CD4-positive, alpha-beta memory T cell (primary cell): ENCODE data around the gene GAS6. TPM values are rescaled to one million over a fixed set of nuclear protein-coding genes. Genes with fewer than 3 reads are reported as not detected.
A peak's percentile ranks its signal among the peaks of the same experiment; 100 is the strongest.

Source experiments
- CTCF ChIA-PET: fragments of 350-600 bp; sonication (Branson Sonifier 250); formaldehyde crosslinking; loops from one replicate; lab custom pipeline; 2021; ENCODE audit warnings: inconsistent platforms; ENCODE audit not compliant: partially characterized antibody; lab: Charles Lee
- POLR2A ChIA-PET: fragments of 350-600 bp; sonication (Branson Sonifier 250); formaldehyde crosslinking; loops from one replicate; lab custom pipeline; 2021; ENCODE audit not compliant: partially characterized antibody; lab: Charles Lee
- DNase-seq, 5 donors: peaks; one replicate each; pipeline versions ENCODE4 v3.0.0 to v3.0.0-alpha.2; 2020 to 2022; ENCODE audit warnings: mixed read lengths in 1 of 5
- H3K27ac ChIP-seq: one replicate; pipeline ENCODE4 v1.7.0; 2013; ENCODE audit warnings: low read depth, low read length
- H3K27me3 ChIP-seq: 2 replicates; pipeline ENCODE4 v1.7.0; 2013; ENCODE audit warnings: mild to moderate bottlenecking, low read length, moderate library complexity; ENCODE audit not compliant: insufficient read depth
- H3K36me3 ChIP-seq: 2 replicates; pipeline ENCODE4 v1.7.0; 2013; ENCODE audit warnings: mild to moderate bottlenecking, low read length, moderate library complexity; ENCODE audit not compliant: insufficient read depth
- H3K4me1 ChIP-seq: 2 replicates; pipeline ENCODE4 v1.7.0; 2013; ENCODE audit warnings: mild to moderate bottlenecking, low read length, moderate library complexity; ENCODE audit not compliant: insufficient read depth
- H3K4me3 ChIP-seq, 2 donors: one replicate each; pipeline ENCODE4 v1.7.0; 2013; ENCODE audit warnings: low read length in 2 of 2, mild to moderate bottlenecking in 1 of 2
- H3K9me3 ChIP-seq, 2 donors: one replicate each; pipeline ENCODE4 v1.7.0; 2013; ENCODE audit warnings: low read length in 2 of 2, control low read depth in 1 of 2; ENCODE audit not compliant: control insufficient read depth in 1 of 2
- H3K27ac Mint-ChIP-seq, 7 donors: one replicate each; pipeline ENCODE4 v1.8.0; 2020 to 2021; ENCODE audit warnings: mixed read lengths in 7 of 7, mild to moderate bottlenecking in 6 of 7, inconsistent platforms in 3 of 7, moderate library complexity in 3 of 7
- H3K27me3 Mint-ChIP-seq, 2 donors: one replicate each; pipeline ENCODE4 v1.8.0; 2020 to 2021; ENCODE audit warnings: mixed read lengths in 2 of 2
- H3K36me3 Mint-ChIP-seq, 2 donors: one replicate each; pipeline ENCODE4 v1.8.0; 2020 to 2021; ENCODE audit warnings: mixed read lengths in 2 of 2, inconsistent platforms in 1 of 2, mild to moderate bottlenecking in 1 of 2
- H3K4me1 Mint-ChIP-seq, 4 donors: one replicate each; pipeline ENCODE4 v1.8.0; 2020 to 2021; ENCODE audit warnings: mixed read lengths in 4 of 4, mild to moderate bottlenecking in 1 of 4
- H3K4me3 Mint-ChIP-seq, 8 donors: one replicate each; pipeline ENCODE4 v1.8.0; 2020 to 2021; ENCODE audit warnings: mixed read lengths in 8 of 8, mild to moderate bottlenecking in 7 of 8, moderate library complexity in 6 of 8, inconsistent platforms in 3 of 8
- H3K9me3 Mint-ChIP-seq, 8 donors: one replicate each; pipeline ENCODE4 v1.8.0; 2020 to 2021; ENCODE audit warnings: mixed read lengths in 8 of 8, mild to moderate bottlenecking in 5 of 8, inconsistent platforms in 3 of 8, moderate library complexity in 1 of 8
- intact Hi-C: fragments of 100-400 bp; cut with micrococcal nuclease; formaldehyde crosslinking; loops from one replicate; pipeline ENCODE4 v1.15.1; 2023
- polyA plus RNA-seq, 2 donors: library from polyadenylated mRNA; unstranded; fragments of 300-500 nt; fragmentation: Illumina TruSeq; gene quantifications; one replicate each; pipeline ENCODE4 v1.2.3, GENCODE V29; 2021
- total RNA-seq, 2 experiments: library from RNA; stranded (reverse); gene quantifications; one replicate each; pipeline ENCODE4 v1.2.3, GENCODE V29; 2021

The GAS6 gene
- total and polyA plus RNA-seq, 4 experiments from 2014 or later, result 0.39 to 17.2 (median 8.8) TPM

DNA sequence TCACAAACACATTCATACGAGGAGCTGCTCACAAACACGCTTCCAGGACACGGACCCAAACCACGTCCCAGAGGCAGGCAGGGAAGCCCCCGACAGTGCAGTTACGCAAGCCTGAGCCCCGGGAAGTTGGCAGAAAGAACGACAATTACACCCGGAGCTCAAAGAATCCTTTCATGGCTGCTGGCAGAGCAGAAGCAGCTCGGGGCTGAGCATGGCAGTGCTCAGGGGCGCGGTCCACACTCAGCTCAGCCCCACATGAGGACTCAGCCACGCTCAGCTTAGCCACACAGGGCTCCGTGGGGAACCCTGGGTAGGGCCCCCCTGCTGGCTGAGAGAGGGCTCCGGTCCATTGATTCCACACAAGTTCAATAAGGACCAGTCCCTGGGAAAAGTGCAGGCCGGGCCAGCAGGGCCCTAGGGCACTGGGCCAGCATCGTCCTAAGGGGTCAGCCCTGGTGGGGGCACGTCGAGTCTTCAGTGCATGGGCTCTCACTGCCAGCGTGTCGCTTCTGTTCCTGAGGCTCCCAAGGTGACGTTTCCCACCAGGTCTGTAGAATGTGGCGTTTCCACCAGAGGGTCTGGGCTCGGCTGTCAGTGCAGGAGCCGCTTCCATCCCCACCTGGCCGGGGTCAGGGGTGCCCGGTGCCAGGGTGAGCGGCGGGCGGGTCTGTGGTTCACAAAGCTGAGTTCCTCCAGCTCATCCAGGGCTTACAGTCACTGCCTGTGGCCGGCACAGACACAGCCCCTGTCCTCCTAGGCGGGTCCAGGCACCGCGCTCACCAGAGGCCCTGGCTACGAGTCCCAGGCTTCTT, 23.1 kb downstream of the GAS6 start:
- H3K9me3 Mint-ChIP-seq, result peaks cover 0 to 10% (median 0%) of the 10 kb centered on the region in 8 donors
- H3K4me3 ChIP-seq, result no peak overlapping the region
- no peaks in the 10 kb centered on the region for H3K36me3 ChIP-seq
- CTCF ChIA-PET, result interaction anchor here (0.8 to 1.3 kb wide), 2 partner anchors 16 to 30 kb away, joined by 3 read pairs; no protein-coding TSS in a partner anchor
- intact Hi-C loops, result no loop called here
- H3K4me1 ChIP-seq, result peaks cover 38% of the 10 kb centered on the region
- no peaks in the 10 kb centered on the region for H3K9me3 ChIP-seq
- H3K4me1 Mint-ChIP-seq, result peaks cover 14 to 54% (median 27%) of the 10 kb centered on the region in 4 donors
- DNase-seq, result no peak
- POLR2A ChIA-PET, result interaction anchor here (1.2 kb wide), 1 partner anchor 9 kb away, joined by 3 read pairs; no protein-coding TSS in a partner anchor
- no peaks in the 10 kb centered on the region for H3K27me3 ChIP-seq
- no peak overlapping the region for H3K27ac ChIP-seq
- peak overlapping the region in 6 of 7 donors; percentile 3 to 80 (median 41) for H3K27ac Mint-ChIP-seq
- peak overlapping the region in 1 of 8 donors; percentile 52 for H3K4me3 Mint-ChIP-seq
- no peaks in the 10 kb centered on the region for H3K27me3 Mint-ChIP-seq
- no peaks in the 10 kb centered on the region for H3K36me3 Mint-ChIP-seq

DNA sequence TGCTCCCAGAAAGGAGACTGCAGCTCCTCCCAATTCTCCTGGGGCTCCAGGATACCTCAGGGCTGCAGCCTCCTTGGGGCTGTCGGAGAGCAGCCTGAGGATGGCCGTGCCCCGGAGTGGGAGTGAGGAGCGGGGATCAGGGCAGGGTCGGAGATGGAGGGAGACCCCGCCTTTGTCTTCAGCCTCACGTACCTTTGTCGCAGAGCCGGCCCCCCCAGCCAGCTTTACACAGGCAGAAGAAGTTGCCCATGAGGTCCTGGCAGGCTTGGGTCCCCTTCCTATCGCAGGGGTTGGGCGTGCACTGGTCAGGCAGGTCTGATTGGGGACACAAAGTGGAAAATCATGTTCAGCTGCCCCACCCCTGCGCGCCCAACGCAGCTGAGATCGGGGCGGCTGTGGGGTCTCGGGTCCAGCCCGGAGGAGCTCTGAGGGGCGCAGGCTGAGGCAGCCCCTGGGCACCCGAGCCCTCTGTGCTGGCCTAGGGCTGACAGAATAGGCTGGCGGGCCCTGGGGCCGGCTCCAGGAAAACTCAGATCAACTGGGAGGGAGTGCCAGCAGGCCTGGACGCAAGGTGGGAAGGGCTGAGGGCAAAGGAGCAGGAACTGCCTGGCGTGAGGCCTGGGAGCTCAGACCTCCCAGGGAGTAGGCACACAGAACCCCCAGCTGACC, 24.2 kb downstream of the GAS6 start:
- H3K4me1 Mint-ChIP-seq, result peaks cover 10 to 43% (median 19%) of the 10 kb centered on the region in 4 donors
- Histone ChIP-seq H3K36me3 (no peaks in the 10 kb centered on the region), H3K4me1 (peaks cover 28% of the 10 kb centered on the region), H3K4me3 (no peak overlapping the region), H3K27me3 (no peaks in the 10 kb centered on the region), H3K9me3 (no peaks in the 10 kb centered on the region), H3K27ac (no peak overlapping the region)
- H3K27ac Mint-ChIP-seq, result no peak overlapping the region
- peaks cover 0 to 2% of the 10 kb centered on the region in 2 donors for H3K36me3 Mint-ChIP-seq
- POLR2A ChIA-PET, result interaction anchor here (1.2 kb wide), 1 partner anchor 10 kb away, joined by 3 read pairs; no protein-coding TSS in a partner anchor
- no peak for DNase-seq
- intact Hi-C loops, result no loop called here
- H3K4me3 Mint-ChIP-seq, result no peak overlapping the region
- H3K27me3 Mint-ChIP-seq, result no peaks in the 10 kb centered on the region
- CTCF ChIA-PET, result interaction anchor here (1.3 kb wide), 1 partner anchor 17 kb away, joined by 3 read pairs; no protein-coding TSS in a partner anchor
- H3K9me3 Mint-ChIP-seq, result peaks cover 0 to 10% (median 0%) of the 10 kb centered on the region in 8 donors

- DNase-seq, result no peak
- Histone ChIP-seq H3K36me3 (no peaks in the 10 kb centered on the region), H3K4me3 (no peak overlapping the region), H3K9me3 (no peaks in the 10 kb centered on the region), H3K27me3 (no peaks in the 10 kb centered on the region), H3K4me1 (peaks cover 19% of the 10 kb centered on the region), H3K27ac (no peak overlapping the region)
- peaks cover 0 to 10% (median 0%) of the 10 kb centered on the region in 8 donors for H3K9me3 Mint-ChIP-seq
- no peak overlapping the region for H3K27ac Mint-ChIP-seq
- peaks cover 5 to 34% (median 13%) of the 10 kb centered on the region in 4 donors for H3K4me1 Mint-ChIP-seq
- ChIA-PET CTCF (no interaction called here), POLR2A (no interaction called here)
- no peaks in the 10 kb centered on the region for H3K27me3 Mint-ChIP-seq
- H3K36me3 Mint-ChIP-seq, result peaks cover 0 to 2% of the 10 kb centered on the region in 2 donors
- intact Hi-C loops, result no loop called here
- H3K4me3 Mint-ChIP-seq, result no peak overlapping the region
These were observed 25.1 kb downstream of the GAS6 start for GRCh38 chr13:113838711-113839201.

GRCh38 chr13:113837560-113838355, 26.1 kb downstream of the GAS6 start:
- Histone ChIP-seq H3K27me3 (no peaks in the 10 kb centered on the region), H3K36me3 (no peaks in the 10 kb centered on the region), H3K9me3 (no peaks in the 10 kb centered on the region), H3K4me3 (no peak overlapping the region), H3K27ac (no peak overlapping the region), H3K4me1 (peaks cover 19% of the 10 kb centered on the region)
- ChIA-PET CTCF (no interaction called here), POLR2A (no interaction called here)
- peak overlapping the region in 1 of 8 donors; percentile 24 for H3K4me3 Mint-ChIP-seq
- H3K4me1 Mint-ChIP-seq, result peaks cover 5 to 24% (median 13%) of the 10 kb centered on the region in 4 donors
- no peak for DNase-seq
- H3K36me3 Mint-ChIP-seq, result peaks cover 2 to 4% of the 10 kb centered on the region in 2 donors
- peaks cover 0 to 10% (median 0%) of the 10 kb centered on the region in 8 donors for H3K9me3 Mint-ChIP-seq
- H3K27ac Mint-ChIP-seq, result peak overlapping the region in 1 of 7 donors; percentile 1
- intact Hi-C loops, result no loop called here
- no peaks in the 10 kb centered on the region for H3K27me3 Mint-ChIP-seq

GRCh38 chr13:113836768-113837559, 26.9 kb downstream of the GAS6 start:
- Histone ChIP-seq H3K36me3 (no peaks in the 10 kb centered on the region), H3K27ac (no peak overlapping the region), H3K27me3 (no peaks in the 10 kb centered on the region), H3K9me3 (no peaks in the 10 kb centered on the region), H3K4me3 (no peak overlapping the region), H3K4me1 (peaks cover 12% of the 10 kb centered on the region)
- peaks cover 0 to 7% (median 0%) of the 10 kb centered on the region in 8 donors for H3K9me3 Mint-ChIP-seq
- CTCF ChIA-PET, result no interaction called here
- intact Hi-C loops, result no loop called here
- H3K27ac Mint-ChIP-seq, result no peak overlapping the region
- no peaks in the 10 kb centered on the region for H3K27me3 Mint-ChIP-seq
- H3K36me3 Mint-ChIP-seq, result peaks cover 2 to 4% of the 10 kb centered on the region in 2 donors
- peaks cover 3 to 17% (median 10%) of the 10 kb centered on the region in 4 donors for H3K4me1 Mint-ChIP-seq
- POLR2A ChIA-PET, result no interaction called here
- DNase-seq, result no peak
- H3K4me3 Mint-ChIP-seq, result peak overlapping the region in 1 of 8 donors; percentile 24

- no peaks in the 10 kb centered on the region for H3K36me3 ChIP-seq
- no peak overlapping the region for H3K4me3 ChIP-seq
- H3K27ac ChIP-seq, result no peak overlapping the region
- peaks cover 0 to 8% (median 2%) of the 10 kb centered on the region in 4 donors for H3K4me1 Mint-ChIP-seq
- peaks cover 2 to 4% of the 10 kb centered on the region in 2 donors for H3K36me3 Mint-ChIP-seq
- H3K27me3 ChIP-seq, result no peaks in the 10 kb centered on the region
- ChIA-PET POLR2A (interaction anchor here (1.6 kb wide), 1 partner anchor 10 kb away, joined by 4 read pairs; no protein-coding TSS in a partner anchor), CTCF (no interaction called here)
- H3K4me3 Mint-ChIP-seq, result no peak overlapping the region
- H3K27me3 Mint-ChIP-seq, result no peaks in the 10 kb centered on the region
- peak overlapping the region in 1 of 7 donors; percentile 48 for H3K27ac Mint-ChIP-seq
- intact Hi-C loops, result no loop called here
- H3K9me3 Mint-ChIP-seq, result no peaks in the 10 kb centered on the region
- H3K9me3 ChIP-seq, result no peaks in the 10 kb centered on the region
- DNase-seq, result no peak
- H3K4me1 ChIP-seq, result peaks cover 6% of the 10 kb centered on the region
These were observed 28.2 kb downstream of the GAS6 start for GRCh38 chr13:113835461-113836270.
